Measurements from ENCODE around the gene RAB3C.

RAB3C gene

DNA sequence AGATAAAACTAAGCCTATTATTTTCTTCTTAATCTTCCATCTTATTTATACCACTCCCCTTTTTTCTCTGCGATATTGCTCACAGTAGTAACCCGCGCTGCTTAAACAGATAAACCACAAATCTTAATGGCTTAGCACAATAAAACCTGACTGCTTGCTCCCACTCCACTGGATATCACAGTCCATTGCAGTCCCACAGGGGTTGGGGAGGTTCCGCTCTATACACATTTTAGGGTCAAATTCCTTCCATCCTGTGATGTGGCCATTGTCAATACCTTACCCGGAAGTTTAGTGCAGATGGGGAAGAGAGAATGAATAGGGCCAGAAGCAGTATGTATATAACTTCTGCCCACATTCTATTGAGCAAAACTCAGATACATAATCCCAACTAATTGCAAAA, 193.7 kb downstream of the RAB3C start:
- DNase-seq: no peak

DNA sequence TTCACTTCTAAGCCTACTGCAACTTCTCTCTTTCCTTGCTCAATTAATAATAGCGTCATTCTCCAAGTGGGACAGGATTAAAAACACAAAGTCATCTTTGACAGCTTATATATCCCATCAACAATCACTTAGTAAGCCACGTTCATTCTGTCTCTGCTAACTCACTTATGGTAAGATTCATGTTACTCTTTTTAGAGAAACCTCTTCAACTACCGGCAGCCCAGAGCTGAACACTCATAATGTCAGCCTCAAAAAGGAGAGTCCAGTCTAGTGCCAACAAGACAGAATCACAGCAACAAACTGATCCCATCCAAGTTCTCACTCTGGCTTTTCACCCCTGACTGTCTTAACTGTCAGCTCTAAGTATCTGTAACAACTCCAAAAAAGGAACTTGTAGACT, 196.0 kb downstream of the RAB3C start:
- no peak for DNase-seq

DNA sequence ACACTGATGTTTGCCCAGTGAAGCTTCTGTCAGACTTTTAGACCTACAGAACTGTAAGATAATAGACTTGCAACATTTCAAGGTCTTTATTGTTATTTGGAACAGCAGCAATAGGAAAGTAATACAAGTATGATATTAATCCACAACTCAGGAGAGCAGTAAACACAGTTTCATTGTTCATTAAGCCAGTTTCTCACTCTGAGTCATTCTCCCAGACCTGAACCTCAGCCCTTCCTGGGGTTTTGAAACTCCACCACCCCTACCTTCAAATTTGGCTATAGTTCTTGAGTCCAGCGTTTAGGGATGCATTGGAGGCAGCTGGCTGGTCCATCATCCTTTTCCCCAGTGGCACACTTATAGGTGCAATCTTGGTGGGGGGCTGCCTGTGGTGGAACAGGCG, 203.2 kb downstream of the RAB3C start:
- DNase-seq: no peak

- DNase-seq: no peak
Observed at GRCh38 chr5:58786711-58787303, 203.9 kb downstream of the RAB3C start.

DNA sequence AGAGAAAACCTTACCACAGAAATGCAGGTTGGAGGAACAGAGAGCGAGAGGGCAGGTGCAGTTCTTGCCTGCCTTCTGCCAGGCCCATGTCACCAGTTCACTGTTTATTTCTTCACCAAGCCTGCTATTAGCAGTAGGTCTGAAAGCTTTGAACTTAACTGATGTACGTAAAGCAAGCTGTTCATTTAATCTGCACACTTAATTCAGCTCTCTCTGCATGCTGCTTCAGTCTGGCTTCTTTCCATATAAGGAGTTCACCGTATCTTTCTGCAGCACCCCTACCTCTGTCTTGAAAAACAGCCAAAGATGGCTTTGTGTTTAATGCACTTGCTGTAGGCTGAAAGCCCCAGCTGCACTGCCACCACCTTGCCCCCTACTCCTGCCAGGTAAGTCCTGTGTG, 205.1 kb downstream of the RAB3C start:
- DNase-seq: no peak

DNA sequence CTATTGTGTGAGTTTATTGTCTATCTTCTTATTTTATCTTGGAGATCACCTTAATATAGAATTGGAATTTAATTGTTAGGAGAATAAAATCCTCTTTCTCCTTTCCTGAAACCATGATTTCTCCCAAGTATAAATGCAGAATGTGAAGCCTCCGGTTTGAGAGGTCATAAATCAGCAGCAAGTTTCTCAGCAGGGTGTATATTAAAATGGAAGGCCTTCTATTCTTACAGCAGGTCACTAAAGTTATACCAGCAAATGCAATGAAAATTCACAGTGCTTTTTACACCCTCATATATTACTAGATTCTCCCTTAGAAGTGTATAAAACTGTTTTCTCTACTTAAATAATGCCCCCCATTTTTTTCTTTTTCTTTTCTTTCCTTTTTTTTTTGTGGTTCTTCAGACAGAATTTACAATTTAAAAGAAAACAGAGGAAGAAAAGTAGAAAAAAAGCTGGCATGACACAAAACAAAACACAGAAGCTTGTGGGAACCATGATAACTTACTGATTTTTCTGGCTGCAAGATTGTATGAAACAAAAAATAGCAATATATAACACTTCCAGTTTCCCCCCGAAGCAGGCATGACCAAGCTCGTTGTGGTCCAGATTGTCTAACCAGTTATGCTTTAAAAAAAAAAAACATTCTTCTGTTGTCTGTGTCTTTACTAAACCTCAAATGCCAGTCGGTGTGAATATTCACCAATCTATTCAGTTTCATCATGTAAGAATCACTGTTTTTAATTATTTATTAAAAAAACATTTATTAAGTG, 211.2 kb downstream of the RAB3C start:
- no peak for DNase-seq

DNA sequence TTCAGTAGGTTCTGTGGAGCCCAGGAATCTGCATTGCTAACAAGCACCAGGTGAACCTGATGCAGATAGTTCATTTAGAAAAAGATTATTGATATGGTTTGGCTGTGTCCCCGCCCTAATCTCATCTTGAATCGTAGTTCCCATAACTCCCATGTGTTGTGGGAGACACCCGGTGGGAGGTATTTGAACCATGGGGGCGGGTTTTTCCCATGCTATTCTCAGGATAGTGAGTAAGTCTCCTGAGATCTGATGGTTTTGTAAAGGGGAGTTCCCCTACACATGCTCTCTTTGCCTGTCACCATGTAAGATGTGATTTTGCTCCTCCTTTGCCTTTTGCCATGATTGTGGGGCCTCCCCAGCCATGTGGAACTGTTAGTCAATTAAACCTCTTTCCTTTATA, 212.0 kb downstream of the RAB3C start:
- DNase-seq: no peak

- no peak for DNase-seq
Observed at GRCh38 chr5:58795327-58795726, 212.5 kb downstream of the RAB3C start.

DNA sequence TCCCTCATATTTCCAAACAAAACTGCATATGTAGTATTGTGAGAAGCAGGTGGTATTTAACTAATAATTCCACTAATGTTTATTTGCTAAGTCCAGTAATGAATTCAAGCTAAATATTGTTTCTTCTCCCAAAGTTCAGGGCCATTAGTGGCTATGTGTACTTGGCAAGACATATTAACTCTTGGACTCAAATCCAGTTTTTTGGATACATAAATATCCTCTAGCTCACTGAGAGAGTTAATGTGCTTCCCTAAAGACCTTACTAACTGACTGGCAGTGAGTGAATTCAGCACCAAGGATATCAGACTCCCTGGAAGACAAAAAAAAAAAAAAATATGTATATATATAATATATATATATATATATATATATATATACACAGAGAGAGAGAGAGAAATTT, 214.1 kb downstream of the RAB3C start:
- no peak for DNase-seq

DNA sequence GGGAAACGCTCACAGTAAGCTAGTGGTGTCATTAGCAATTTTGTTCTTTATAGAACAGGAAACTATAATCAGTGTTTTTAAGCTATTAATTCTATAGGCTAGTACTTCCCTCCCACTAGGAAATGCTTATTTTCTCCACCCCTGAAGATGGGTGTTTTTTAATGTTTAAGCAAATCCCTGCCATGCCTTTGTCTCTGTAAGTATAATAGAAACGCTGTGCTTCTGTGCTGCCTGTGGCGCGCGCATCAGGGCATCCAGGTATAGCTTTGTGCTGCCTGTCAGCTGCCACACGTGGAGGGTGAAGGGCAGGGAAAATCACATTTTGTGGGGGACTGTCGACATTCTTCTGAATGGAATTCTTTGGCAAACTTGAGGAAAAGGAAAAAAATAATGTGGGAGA, 217.5 kb downstream of the RAB3C start:
- no peak for DNase-seq

- DNase-seq: no peak
Observed at GRCh38 chr5:58800861-58801540, 218.1 kb downstream of the RAB3C start.

- no peak for DNase-seq
Observed at GRCh38 chr5:58803056-58803455, 220.2 kb downstream of the RAB3C start.

DNA sequence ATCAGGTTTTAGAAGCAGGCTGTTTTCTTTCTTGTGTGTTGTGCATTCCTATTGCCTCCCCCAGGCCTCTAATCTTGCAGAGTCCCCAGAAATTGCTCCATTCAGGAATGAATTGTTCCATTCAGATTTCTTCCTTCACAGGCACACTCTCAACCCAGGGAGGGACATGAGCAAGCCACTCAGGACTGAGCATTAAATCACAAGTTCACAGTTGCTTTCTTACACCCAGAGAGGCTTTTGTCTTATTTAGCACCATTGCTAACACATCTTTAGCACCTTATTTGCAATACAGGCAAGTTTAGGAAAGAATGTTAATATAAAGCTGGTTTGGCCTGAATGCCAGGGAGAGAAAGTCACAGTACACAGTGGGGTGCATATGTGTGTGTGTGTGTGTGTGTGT, 221.4 kb downstream of the RAB3C start:
- no peak for DNase-seq

- no peak for DNase-seq
Observed at GRCh38 chr5:58810086-58810485, 227.2 kb downstream of the RAB3C start.

DNA sequence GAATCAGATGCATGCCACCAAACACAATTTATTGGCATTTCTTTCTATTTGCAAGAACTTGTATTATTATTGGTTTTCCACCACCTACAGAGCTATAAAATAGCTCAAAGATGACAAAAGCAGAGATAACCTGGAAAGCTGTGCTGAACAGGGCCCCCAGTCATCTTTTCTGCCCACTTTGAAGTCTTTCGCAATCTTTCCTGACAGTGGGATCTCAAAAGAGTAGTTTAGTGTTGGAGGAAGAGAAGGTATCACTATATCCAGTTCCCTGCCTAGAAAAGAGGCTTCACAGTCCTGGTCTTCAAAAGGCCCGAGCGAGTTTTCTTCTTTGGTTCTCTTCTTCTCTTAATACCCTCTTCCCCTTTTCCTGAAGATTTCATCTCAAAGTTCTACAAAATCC, 231.0 kb downstream of the RAB3C start:
- DNase-seq: no peak

DNA sequence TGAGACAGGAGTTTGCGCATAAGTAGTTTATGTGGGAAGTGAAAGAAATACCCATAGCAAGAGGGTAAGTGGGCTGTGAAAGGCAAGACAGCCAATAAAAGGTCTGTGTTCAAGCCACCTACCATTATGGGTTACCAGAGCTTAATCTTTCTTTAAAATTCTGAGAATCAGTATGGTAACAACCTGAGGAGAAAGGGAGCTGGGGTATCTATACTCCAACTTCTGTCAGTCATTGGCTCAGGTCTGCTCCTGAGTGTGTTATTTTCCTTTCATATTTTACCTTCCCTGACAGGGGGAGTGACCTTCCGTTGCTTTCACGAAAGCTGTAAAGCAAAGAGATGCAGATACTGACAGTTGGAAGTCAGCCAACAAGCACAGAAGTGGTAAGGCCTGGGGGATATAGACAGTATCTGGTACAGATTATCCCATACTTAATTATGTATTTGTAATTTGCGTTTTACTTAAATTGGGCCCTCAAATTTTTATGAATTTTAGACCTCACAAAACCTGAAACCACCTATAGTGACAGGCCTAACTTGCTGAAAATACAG, 233.4 kb downstream of the RAB3C start:
- no peak for DNase-seq

DNA sequence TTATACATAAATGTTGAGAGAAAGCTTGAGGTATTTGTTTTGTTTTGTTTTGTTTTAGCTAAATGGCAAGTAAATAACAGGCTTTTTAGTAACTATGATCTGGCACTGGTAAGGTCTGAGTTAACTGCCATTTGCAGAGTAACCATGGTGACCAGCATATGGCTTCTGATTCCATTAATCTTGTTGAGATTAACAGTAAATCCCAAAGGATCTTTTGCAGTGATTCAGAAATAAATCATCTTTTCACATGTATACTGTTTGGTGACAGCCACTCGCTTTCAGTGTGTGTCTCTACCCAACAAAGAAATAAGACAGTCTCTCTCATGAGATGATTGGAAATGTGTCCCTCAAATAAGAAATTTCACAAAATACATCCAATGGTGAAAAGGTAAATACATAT, 235.6 kb downstream of the RAB3C start:
- no peak for DNase-seq

DNA sequence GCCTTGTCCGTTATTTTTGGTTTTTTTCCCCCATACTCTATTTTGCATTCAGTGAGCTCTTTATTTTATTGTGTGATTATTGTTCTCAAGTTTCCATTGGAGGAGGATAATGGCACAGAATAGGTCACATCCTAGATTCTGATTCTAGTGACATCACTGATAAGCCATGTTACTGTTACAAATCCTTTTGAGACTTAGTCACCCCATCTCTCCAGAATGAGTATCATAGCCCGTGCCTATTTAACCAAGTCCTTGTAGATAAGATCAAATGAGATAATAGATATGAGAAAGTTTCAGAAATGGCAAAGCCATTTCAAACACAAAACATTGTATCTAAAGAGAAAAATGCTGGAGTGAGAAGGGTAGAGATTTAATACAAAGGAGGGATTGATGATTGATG, 242.6 kb downstream of the RAB3C start:
- no peak for DNase-seq

DNA sequence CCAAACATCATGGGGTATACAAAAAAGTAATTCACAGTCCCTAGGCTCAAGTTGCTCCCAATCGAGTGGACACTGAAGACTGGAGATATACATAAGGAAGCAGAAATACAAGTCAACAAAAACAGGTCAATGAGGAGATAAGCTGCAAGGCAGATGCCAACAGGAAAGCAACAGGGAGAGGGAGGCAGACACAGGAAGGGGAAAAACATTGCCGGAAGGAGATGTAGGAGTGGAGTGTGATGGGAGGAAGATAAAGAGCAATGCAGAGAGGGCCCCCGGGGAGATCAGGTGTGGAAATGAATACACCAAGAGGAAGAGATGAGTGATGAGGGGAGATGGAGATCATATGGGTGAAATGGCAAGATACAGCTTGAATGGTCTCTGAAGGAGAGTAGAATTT, 243.0 kb downstream of the RAB3C start:
- no peak for DNase-seq

DNA sequence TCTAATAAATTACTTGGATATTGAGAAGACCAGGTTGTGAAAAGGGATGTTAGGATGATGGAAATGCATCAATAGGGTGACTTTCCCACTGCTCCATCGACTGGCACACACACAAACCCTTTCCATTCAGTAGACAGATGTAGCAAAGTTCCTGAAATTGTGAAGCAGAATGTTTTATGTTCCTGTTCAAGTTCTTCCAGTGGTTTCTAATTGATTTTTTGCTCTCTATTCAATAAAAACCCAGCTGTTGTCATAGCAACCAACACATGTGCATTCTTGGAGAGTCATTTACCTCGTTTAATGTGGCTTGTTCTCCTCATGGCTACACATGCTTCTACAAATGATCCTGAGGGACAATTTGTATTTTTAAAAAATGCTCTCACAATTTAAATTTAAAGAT, 244.6 kb downstream of the RAB3C start:
- no peak for DNase-seq

GRCh38 chr5:58828258-58828657, 245.4 kb downstream of the RAB3C start:
- DNase-seq: no peak

DNA sequence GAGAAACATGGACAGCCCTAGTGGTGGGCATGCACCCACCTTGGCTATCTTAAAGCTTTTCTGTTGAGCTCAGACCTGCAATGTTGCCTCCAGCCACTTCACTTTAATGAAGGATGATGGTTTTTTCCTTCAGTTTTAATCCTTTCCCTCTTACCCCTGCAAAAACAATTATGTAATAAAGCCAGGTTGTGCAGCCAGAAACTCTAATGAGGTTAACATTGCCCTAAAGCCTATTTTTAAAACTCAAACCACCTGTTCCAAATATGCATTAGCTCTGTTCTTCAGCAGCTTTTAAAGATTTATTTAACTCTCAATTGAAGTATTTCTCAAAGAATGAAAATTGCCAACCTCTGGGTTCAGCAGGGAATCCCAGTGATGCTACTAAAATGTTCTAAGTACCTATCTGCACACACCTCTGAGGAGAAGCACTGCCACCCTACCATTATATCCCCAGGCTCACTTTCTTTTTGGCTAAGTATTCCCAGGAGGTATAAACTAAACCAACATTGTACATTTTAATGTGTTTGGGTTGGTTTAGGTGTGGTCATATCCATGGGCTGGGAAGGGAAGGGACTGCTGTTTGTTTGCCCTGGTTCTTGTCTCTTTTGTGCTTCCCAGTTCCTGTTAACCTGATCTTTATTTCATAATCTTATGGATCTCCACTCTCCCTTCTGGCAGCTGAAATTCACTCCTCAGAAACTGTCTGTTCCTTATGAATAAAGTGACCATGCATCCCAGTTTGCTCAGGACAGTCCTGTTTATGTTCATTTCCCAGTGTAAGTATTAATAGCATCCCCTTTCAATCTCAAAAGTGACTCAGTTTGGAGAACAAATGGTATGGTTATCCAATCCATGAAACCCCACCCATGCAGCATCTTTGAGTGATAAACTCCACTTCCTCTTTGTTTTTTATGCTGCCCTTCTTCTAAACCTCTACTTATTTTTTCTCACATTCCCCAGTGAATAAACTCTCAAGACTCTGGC, 251.7 kb downstream of the RAB3C start:
- no peak for DNase-seq

DNA sequence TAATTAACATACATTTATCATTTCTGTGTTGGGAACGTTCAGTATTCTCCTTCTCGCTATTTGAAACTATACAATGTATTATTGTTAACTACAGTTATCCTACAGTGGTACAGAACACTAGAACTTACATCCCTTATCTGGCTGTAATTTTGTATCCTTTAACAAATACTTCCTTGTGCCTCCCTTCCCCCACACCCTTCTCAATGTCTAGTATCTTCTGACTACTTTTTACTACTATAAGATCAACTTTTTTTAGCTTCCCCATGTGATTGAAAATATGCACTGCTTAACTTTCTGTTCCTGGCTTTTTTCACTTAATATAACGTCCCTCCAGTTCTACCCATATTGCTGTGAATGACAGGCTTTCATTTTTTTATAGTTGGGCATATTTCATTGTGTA, 253.5 kb downstream of the RAB3C start:
- no peak for DNase-seq

Data from T1000 (cell line).